GM12878 (cell line): ENCODE results near the gene IGLON5.

ENCODE experiments used
- CBFB ChIP-seq: IDR thresholded peaks from 2 replicates; pipeline ENCODE4 v1.6.1; 2016; ENCODE audit warnings: antibody characterized with exemption, low read depth
- CTCF ChIP-seq, 3 experiments: IDR thresholded peaks in 2 of 3; conservative IDR thresholded peaks in 1 of 3; 2 replicates each; pipeline ENCODE4 v1.5.1; 2011; ENCODE audit warnings: low read depth in 3 of 3, low read length in 3 of 3, mild to moderate bottlenecking in 3 of 3, control low read depth in 2 of 3, moderate library complexity in 2 of 3, inconsistent platforms in 1 of 3, mixed read lengths in 1 of 3; ENCODE audit not compliant: control insufficient read depth in 2 of 3, insufficient read depth in 1 of 3; ENCODE audit errors: extremely low read depth in 1 of 3
- E2F4 ChIP-seq: IDR thresholded peaks from 2 replicates; pipeline ENCODE4 v1.6.1; 2012; ENCODE audit warnings: low read depth, low read length, improper control_type of control experiment
- HDAC6 ChIP-seq: fragments of 200-600 bp; sonication (generic); IDR thresholded peaks from one replicate; pipeline ENCODE4 v1.8.0; 2017; ENCODE audit warnings: antibody characterized with exemption; ENCODE audit not compliant: unreplicated experiment
- HSF1 ChIP-seq: fragments of 150-350 bp; IDR thresholded peaks from 2 replicates; pipeline ENCODE4 v1.6.1; 2014; ENCODE audit warnings: mild to moderate bottlenecking, low read depth, low read length
- IRF4 ChIP-seq: IDR thresholded peaks from 2 replicates; pipeline ENCODE4 v1.6.1; 2011; ENCODE audit warnings: low read depth, low read length
- PRDM15 ChIP-seq: fragments of 450-650 bp; formaldehyde crosslinking; IDR thresholded peaks from 2 replicates; pipeline ENCODE4 v1.4.0; 2020; ENCODE audit warnings: mild to moderate bottlenecking, moderate library complexity
- RB1 ChIP-seq: fragments of 450-650 bp; formaldehyde crosslinking; IDR thresholded peaks from 2 replicates; pipeline ENCODE4 v1.6.1; 2017; ENCODE audit warnings: mild to moderate bottlenecking, borderline replicate concordance
- REST ChIP-seq: IDR thresholded peaks from 2 replicates; pipeline ENCODE4 v1.6.1; 2012; ENCODE audit warnings: mild to moderate bottlenecking, low read depth, low read length
- SMAD1 ChIP-seq: fragments of 450-650 bp; IDR thresholded peaks from 2 replicates; pipeline ENCODE4 v1.6.1; 2018; ENCODE audit warnings: mild to moderate bottlenecking, low read depth; ENCODE audit not compliant: partially characterized antibody
- SMC3 ChIP-seq: IDR thresholded peaks from 2 replicates; pipeline ENCODE4 v1.6.1; 2011; ENCODE audit warnings: low read length, improper control_type of control experiment, borderline replicate concordance
- TARDBP ChIP-seq: IDR thresholded peaks from 2 replicates; pipeline ENCODE4 v1.6.1; 2016; ENCODE audit warnings: borderline replicate concordance
- YY1 ChIP-seq: IDR thresholded peaks from 2 replicates; pipeline ENCODE4 v1.6.1; 2011; ENCODE audit warnings: low read depth, mild to moderate bottlenecking, low read length
- ZNF217 ChIP-seq: fragments of 450-650 bp; IDR thresholded peaks from 2 replicates; pipeline ENCODE4 v1.6.1; 2017; ENCODE audit warnings: antibody characterized with exemption, mild to moderate bottlenecking

- TF ChIP-seq E2F4 (no peak), CBFB (no peak), TARDBP (no peak), HDAC6 (no peak), RB1 (no peak), YY1 (no peak), REST (no peak), HSF1 (no peak), CTCF (IDR thresholded peaks at IDR 0.05 in 2 of 3, conservative IDR thresholded peaks at IDR 0.05 in 1 of 3; ENCODE audit: control insufficient read depth in 2 of 3, extremely low read depth in 1 of 3, insufficient read depth in 1 of 3, low read depth in 3 of 3, low read length in 3 of 3) (no peak), SMAD1 (no peak), ZNF217 (no peak), IRF4 (no peak), PRDM15 (no peak), SMC3 (no peak)
These were observed 44.8 kb downstream of the IGLON5 start for GRCh38 chr19:51356159-51356801.
